22Rv1 (cell line): ENCODE measurements around the gene MPV17.

Source experiments
- ZFX ChIP-seq: fragments of 450-650 bp; IDR thresholded peaks from 2 replicates; pipeline ENCODE4 v1.6.1; 2017; ENCODE audit warnings: antibody characterized with exemption, borderline replicate concordance
- TF ChIP-seq, protein P1 (sequence below): fragments of 450-650 bp; IDR thresholded peaks from 2 replicates; pipeline ENCODE4 v1.5.1; 2017; ENCODE audit warnings: mild to moderate bottlenecking

DNA sequence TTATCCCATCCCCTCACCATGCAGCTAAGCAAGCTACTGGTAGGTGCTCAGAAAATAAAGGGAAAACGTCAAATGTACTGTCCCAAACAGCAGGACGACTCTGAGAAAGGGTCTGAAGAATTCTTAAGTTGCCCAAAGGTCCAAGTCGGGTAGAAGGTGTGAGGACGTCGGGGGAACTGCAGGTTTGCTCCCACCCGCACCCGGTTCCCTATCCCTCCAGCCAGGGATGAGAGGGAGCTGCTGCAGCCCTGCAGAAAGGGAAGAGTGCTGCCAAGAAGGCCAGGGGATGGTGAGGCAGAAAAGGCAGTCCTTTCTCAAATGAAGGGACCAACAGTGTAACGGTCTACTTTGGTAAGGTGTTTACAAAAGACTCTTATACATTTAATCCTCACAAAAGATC, 7.8 kb downstream of the MPV17 start:
- TF ChIP-seq, protein P1, sequence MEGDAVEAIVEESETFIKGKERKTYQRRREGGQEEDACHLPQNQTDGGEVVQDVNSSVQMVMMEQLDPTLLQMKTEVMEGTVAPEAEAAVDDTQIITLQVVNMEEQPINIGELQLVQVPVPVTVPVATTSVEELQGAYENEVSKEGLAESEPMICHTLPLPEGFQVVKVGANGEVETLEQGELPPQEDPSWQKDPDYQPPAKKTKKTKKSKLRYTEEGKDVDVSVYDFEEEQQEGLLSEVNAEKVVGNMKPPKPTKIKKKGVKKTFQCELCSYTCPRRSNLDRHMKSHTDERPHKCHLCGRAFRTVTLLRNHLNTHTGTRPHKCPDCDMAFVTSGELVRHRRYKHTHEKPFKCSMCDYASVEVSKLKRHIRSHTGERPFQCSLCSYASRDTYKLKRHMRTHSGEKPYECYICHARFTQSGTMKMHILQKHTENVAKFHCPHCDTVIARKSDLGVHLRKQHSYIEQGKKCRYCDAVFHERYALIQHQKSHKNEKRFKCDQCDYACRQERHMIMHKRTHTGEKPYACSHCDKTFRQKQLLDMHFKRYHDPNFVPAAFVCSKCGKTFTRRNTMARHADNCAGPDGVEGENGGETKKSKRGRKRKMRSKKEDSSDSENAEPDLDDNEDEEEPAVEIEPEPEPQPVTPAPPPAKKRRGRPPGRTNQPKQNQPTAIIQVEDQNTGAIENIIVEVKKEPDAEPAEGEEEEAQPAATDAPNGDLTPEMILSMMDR = no peak
- no peak for TF ChIP-seq ZFX
